VCaP (cell line): ENCODE results near the gene UQCC3.
A peak's percentile ranks its signal among the peaks of the same experiment; 100 is the strongest.
"Not testable (repeated sequence)": the region's sequence is repeated elsewhere in the genome, so short reads cannot be mapped to it uniquely, and the experiment has no call there.

Source experiments
- H3K27ac ChIP-seq: fragments of 450-650 bp; 2 replicates; pipeline ENCODE4 v1.5.1; 2017
- TF ChIP-seq, protein P1 (sequence below): fragments of 450-650 bp; conservative IDR thresholded peaks from 2 replicates; pipeline ENCODE4 v1.5.1; 2017; ENCODE audit warnings: mild to moderate bottlenecking, moderate library complexity

UQCC3 gene

DNA sequence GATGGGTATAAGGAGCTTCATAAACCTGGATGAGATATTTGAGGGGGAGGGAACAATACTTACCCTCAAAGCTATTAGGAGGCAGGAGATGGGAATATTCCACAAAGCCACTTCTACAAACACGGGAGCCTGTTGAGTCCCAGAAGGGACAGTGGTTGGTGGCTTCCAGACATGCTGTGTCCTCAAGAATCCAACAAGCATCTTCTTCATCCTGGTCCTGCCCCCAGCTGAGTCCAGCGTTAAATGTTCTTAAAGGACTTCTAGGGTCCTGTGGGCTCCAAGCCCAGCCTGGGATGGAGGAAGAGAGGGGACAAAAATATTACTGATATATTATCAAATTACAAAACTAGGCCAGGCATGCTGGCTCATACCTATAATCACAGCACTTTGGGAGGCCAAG is 4.0 kb upstream of the UQCC3 start:
- TF ChIP-seq, protein P1, sequence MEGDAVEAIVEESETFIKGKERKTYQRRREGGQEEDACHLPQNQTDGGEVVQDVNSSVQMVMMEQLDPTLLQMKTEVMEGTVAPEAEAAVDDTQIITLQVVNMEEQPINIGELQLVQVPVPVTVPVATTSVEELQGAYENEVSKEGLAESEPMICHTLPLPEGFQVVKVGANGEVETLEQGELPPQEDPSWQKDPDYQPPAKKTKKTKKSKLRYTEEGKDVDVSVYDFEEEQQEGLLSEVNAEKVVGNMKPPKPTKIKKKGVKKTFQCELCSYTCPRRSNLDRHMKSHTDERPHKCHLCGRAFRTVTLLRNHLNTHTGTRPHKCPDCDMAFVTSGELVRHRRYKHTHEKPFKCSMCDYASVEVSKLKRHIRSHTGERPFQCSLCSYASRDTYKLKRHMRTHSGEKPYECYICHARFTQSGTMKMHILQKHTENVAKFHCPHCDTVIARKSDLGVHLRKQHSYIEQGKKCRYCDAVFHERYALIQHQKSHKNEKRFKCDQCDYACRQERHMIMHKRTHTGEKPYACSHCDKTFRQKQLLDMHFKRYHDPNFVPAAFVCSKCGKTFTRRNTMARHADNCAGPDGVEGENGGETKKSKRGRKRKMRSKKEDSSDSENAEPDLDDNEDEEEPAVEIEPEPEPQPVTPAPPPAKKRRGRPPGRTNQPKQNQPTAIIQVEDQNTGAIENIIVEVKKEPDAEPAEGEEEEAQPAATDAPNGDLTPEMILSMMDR: no peak
- peak overlapping the region; percentile 95 for H3K27ac ChIP-seq

DNA sequence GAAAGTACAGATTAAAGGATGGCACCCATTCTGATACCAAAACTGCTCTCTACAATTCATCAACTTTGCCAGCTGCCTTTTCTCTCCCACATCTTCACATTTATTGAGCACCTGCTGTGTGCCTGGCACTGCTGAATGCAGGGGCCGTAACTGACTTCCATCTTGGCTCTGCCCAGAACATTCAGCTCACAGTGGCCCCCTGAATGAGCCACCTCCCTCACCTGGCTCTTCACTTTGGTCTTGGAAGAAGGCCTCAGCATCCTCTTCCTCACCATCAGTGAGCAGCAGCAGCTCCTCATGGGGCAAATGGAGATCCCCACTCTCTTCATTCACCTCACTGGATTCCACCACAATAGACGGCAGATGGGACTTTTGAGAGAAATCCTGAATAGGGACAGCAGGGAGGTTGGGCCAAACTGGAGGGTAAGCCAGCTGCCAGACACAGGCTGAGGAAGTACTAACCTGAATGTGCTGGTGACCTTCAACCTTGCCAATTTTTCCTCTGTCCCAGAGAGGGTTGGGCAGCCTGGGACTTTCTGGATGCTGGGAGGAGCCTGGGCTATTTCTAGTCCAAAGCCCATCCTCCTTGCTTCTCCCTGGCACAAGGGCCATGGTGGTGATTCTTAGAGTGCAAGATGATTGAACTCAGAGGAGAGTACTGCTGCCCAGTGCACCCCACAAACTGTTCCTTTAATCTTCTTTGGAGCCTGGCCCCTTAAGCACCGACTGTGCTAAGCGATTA is 1.9 kb upstream of the UQCC3 start:
- peak overlapping the region; percentile 95 for H3K27ac ChIP-seq
- TF ChIP-seq, protein P1: no peak

DNA sequence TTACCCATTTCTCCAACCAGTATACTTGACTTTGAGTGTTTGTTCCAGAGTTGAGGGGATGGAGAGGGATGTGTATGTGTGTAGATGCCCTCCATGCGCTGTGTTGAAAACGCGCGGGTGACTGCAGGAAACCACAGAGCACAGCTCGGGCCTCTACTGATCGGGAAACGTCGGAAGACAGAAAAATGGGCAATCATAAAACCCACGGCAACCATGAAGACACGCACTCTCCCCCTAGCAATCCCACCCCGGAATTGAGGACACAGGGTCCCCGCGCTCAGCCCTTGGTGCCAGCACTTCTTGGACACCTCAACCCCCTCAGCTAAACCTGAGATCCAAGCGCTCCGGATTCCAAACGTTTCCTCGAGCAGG is 251 bp upstream of the UQCC3 start:
- peak overlapping the region; percentile 95 for H3K27ac ChIP-seq

DNA sequence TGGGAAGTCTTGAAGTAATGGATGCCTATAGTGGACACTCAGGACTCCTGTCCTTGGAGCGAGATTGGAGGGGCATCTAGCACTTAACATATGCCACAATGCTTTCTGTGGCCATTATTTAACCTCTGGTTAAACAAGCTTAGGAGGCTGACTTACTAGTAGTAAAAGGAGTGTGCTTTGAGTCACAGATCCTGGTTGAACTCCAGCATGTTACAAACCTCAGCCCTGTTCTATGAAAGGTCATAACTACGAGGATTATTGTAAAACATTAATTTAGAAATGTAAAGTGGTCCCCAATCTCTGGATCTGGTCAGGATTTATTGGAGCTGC is 1.7 kb downstream of the UQCC3 start:
- TF ChIP-seq, protein P1: no peak
- peak overlapping the region; percentile 95 for H3K27ac ChIP-seq

More for the DNA sequence above, 251 bp upstream of the UQCC3 start:
- TF ChIP-seq, protein P1: no peak

DNA sequence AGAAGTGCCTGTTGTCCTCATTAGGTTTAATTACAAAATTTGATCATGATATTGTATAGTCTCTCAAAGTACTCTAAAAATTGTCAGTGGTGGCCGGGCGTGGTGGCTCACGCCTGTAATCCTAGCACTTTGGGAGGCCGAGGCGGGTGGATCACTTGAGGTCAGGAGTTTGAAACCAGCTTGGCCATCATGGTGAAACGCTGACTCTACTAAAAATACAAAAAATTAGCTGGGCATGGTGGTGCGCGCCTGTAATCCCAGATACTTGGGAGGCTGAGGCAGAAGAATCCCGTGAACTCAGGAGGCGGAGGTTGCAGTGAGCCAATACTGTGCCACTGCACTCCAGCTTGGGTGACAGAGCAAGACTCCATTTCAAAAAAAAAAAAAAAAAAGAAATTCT is 3.9 kb downstream of the UQCC3 start:
- not testable (repeated sequence) for H3K27ac ChIP-seq

DNA sequence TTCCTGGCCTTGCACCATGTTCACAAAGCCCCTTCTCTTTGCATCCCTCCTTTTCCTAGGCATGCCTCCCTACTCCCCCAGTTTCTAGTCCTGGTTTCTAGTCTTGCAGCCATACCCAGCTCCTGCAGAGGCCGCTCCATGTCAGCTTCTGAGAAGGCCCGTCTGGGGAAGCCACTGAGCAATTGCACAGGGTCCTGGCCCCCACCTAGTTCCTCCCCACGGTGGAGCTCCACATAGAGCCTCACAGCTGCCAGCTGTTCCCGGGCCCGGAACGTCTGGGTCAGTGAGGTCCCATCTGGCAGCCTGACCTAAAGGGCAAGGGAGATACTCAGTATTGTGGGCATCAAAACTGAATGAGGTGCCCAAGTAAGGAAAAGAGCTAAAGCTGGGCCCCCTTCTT is 5.2 kb downstream of the UQCC3 start:
- H3K27ac ChIP-seq: no peak overlapping the region
- TF ChIP-seq, protein P1: no peak

DNA sequence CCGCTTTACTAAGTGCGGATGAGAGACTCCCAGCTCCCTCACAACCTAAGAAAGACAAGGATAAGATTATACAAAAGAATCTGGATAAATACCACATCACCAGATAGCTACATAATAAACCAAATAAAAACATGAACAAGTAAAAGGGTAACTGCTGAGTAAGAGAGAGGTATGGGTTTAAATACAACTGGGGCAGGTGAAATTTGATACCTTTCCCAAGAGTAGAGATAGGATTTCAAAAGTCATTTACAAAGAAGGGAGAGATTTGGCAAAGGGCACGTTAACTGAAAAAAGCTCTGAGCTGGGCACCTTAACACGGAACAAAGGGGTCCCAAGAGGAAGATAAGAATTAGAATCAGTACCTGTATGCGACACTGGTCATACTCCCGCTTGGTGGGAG is 5.7 kb downstream of the UQCC3 start:
- TF ChIP-seq, protein P1: no peak
- H3K27ac ChIP-seq: no peak overlapping the region

DNA sequence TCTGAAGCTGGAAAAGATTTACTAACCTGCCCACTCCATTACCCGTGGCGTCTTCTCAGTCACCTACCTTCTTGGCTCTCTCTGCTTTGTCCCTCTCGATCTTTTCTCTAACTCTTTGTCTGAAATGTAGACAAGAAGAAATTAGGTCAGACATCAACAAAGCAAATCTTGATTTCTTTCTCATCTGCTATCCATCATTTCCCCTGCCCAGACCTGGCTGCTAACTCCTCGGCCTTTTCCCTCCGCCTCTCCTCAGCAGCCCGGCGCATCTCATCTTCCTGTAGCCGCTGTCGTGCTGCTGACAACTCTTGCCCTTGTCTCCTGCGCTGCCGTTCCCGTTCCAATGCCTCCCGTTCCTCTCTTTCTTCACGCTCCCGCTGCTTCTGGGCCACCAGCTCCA is 6.2 kb downstream of the UQCC3 start:
- TF ChIP-seq, protein P1: no peak
- peak overlapping the region; percentile 88; the same call in 1 of the 2 replicates for H3K27ac ChIP-seq
